Measurements from ENCODE around the gene CRIP3. TPM values are rescaled to one million over a fixed set of nuclear protein-coding genes. Genes with fewer than 3 reads are reported as not detected.
A peak's percentile ranks its signal among the peaks of the same experiment; 100 is the strongest.

Gene CRIP3
- total and polyA plus RNA-seq, 10 donors: 6.4 to 36.5 (median 8.6) TPM

DNA sequence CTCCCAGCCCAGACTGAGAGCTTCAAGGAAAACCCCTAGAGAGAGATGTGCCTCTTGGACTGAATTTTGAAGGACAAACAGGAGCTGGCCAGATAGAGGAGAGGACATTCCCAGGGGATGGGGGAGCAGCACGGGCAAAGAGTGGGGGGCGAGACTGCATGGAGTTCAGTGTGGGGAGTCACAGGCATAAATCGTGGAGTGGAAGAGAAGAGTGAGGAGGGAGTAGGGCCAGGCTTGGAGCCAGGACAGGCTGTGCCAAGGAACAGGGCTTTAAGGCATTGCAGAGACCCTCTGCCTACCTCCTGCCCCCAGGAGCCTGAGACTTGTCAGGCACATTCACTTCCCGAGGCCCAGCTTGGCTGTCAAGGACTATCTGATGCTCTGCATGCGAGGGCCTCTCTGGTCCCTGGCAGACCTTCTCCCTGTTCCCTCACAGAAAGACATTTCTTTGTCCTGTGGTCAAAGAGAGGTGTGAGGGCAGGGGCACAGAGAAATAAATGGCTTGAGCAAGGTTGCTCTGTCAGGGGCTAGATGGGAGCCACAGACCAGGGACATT is 15.8 kb downstream of the CRIP3 start:
- peaks cover 0 to 6% (median 0%) of the 10 kb centered on the region in 7 donors for H3K27me3 ChIP-seq (replicated peaks in 1 of 7)
- intact Hi-C loops (cut with DNase I; ENCODE audit: low total_unique reads): no loop called here
- no peaks in the 10 kb centered on the region for H3K36me3 ChIP-seq
- peak; percentile 28 for DNase-seq
- 72 to 92% (median 81%) methylated on average over 5 of the region's 5 CpGs for WGBS, 5 donors
- H3K27ac ChIP-seq: no peak overlapping the region
- H3K9me3 ChIP-seq: no peaks in the 10 kb centered on the region
- no peak overlapping the region for H3K4me3 ChIP-seq
- TF ChIP-seq POLR2AphosphoS5 (IDR thresholded peaks at IDR 0.05) (no peak), POLR2A (IDR thresholded peaks at IDR 0.05) (no peak)
- TF ChIP-seq, protein P1, sequence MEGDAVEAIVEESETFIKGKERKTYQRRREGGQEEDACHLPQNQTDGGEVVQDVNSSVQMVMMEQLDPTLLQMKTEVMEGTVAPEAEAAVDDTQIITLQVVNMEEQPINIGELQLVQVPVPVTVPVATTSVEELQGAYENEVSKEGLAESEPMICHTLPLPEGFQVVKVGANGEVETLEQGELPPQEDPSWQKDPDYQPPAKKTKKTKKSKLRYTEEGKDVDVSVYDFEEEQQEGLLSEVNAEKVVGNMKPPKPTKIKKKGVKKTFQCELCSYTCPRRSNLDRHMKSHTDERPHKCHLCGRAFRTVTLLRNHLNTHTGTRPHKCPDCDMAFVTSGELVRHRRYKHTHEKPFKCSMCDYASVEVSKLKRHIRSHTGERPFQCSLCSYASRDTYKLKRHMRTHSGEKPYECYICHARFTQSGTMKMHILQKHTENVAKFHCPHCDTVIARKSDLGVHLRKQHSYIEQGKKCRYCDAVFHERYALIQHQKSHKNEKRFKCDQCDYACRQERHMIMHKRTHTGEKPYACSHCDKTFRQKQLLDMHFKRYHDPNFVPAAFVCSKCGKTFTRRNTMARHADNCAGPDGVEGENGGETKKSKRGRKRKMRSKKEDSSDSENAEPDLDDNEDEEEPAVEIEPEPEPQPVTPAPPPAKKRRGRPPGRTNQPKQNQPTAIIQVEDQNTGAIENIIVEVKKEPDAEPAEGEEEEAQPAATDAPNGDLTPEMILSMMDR (IDR thresholded peaks at IDR 0.05 in 8 of 11, conservative IDR thresholded peaks at IDR 0.05 in 3 of 11): no peak
- no peaks in the 10 kb centered on the region for H3K4me1 ChIP-seq

DNA sequence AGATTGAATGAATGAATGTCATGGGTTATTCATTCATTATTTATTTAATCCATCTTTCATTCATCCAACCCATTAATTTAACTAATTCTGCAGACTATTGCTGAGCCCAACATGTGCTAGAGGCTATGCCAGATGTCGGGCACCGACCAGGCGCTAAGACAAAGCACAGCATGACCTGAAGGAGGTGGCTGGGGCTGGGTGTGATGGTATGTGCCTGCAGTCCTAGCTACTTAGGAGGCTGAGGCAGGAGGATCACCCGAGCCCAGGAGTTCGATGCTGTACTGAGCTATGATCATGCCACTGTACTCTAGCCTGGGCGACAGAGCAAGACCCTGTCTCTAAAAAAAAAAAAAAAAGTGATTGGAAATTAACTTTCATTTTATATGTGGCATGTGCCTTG is 16.3 kb downstream of the CRIP3 start:
- WGBS, 5 donors: 86 to 94% (median 92%) methylated on average over 6 of the region's 6 CpGs
- TF ChIP-seq POLR2AphosphoS5 (IDR thresholded peaks at IDR 0.05): no peak
- intact Hi-C loops (cut with DNase I; ENCODE audit: low total_unique reads): no loop called here
- no peaks in the 10 kb centered on the region for H3K36me3 ChIP-seq
- no peak overlapping the region for H3K27ac ChIP-seq
- no peaks in the 10 kb centered on the region for H3K9me3 ChIP-seq
- peaks cover 0 to 2% (median 0%) of the 10 kb centered on the region in 7 donors for H3K27me3 ChIP-seq (replicated peaks in 1 of 7)
- H3K4me1 ChIP-seq: no peaks in the 10 kb centered on the region
- DNase-seq: peak; percentile 19
- no peak overlapping the region for H3K4me3 ChIP-seq

DNA sequence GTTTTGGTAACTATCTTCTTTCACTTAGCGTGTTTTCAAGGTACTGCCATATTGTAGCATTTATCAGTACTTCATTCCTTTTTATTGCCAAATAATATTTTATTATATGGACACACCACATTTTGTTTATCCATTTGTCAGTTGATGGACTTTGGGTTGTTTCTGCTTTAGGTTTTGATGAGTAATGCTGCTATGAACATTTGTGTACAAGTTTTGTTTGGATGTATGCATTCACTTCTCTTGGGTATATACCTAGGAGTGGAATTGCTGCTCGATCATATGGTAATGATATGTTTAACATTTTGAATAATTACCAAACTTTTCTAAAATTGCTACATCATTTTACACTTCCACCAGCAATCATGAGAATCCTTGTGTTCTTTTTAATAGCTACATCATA is 16.9 kb downstream of the CRIP3 start:
- 89 to 98% (median 96%) methylated on average over 2 of the region's 2 CpGs for WGBS, 5 donors

GRCh38 chr6:43290905-43291355 is 17.7 kb downstream of the CRIP3 start:
- no peak for TF ChIP-seq POLR2AphosphoS5 (IDR thresholded peaks at IDR 0.05)
- no peak for TF ChIP-seq POLR2A (IDR thresholded peaks at IDR 0.05)
- TF ChIP-seq, protein P1 (IDR thresholded peaks at IDR 0.05 in 8 of 11, conservative IDR thresholded peaks at IDR 0.05 in 3 of 11): no peak
- intact Hi-C loops (cut with DNase I; ENCODE audit: low total_unique reads): no loop called here
- Histone ChIP-seq H3K4me3 (no peak overlapping the region), H3K36me3 (no peaks in the 10 kb centered on the region), H3K4me1 (peaks cover 0 to under 1% (median 0%) of the 10 kb centered on the region in 6 donors), H3K27ac (no peak overlapping the region), H3K9me3 (no peaks in the 10 kb centered on the region), H3K27me3 (replicated peaks in 1 of 7) (peaks cover 0 to 15% (median 2%) of the 10 kb centered on the region in 7 donors)
- 77 to 94% (median 92%) methylated on average over 6 of the region's 6 CpGs for WGBS, 5 donors
- DNase-seq: peak; percentile 6

More for the DNA sequence above, 16.9 kb downstream of the CRIP3 start:
- TF ChIP-seq, protein P1 (IDR thresholded peaks at IDR 0.05 in 8 of 11, conservative IDR thresholded peaks at IDR 0.05 in 3 of 11): no peak
- TF ChIP-seq POLR2AphosphoS5 (IDR thresholded peaks at IDR 0.05) (no peak), POLR2A (IDR thresholded peaks at IDR 0.05) (no peak)
- DNase-seq: no peak
- Histone ChIP-seq H3K27me3 (replicated peaks in 1 of 7) (peaks cover 0 to 7% (median 0%) of the 10 kb centered on the region in 7 donors), H3K4me3 (no peak overlapping the region), H3K9me3 (no peaks in the 10 kb centered on the region), H3K4me1 (no peaks in the 10 kb centered on the region), H3K36me3 (no peaks in the 10 kb centered on the region), H3K27ac (no peak overlapping the region)
- intact Hi-C loops (cut with DNase I; ENCODE audit: low total_unique reads): no loop called here
